HCT116 (cell line): ENCODE data around the gene SH3GL3. TPM values are rescaled to one million over a fixed set of nuclear protein-coding genes. Genes with fewer than 3 reads are reported as not detected.

Experiments
- ATAC-seq: fragments of 200-7000 bp; cut with Tn5 transposase; 2 replicates; pipeline ENCODE4 v1.9.1; 2020; ENCODE audit warnings: mild to moderate bottlenecking, moderate library complexity
- BruUV-seq: library from RNA; stranded (reverse); fragments of 400-500 nt; replicated peaks from 2 replicates; lab custom pipeline; 2021; lab: Mats Ljungman, UMichigan
- CTCF ChIA-PET: fragments of 300-600 bp; sonication (Branson Sonifier 250); formaldehyde crosslinking; loops from one replicate; lab custom pipeline; 2021; ENCODE audit warnings: antibody characterized with exemption; lab: Charles Lee
- POLR2A ChIA-PET: fragments of 300-600, 350-600 bp; sonication (Branson Sonifier 250); formaldehyde crosslinking; loops from one replicate; lab custom pipeline; 2021; ENCODE audit warnings: antibody characterized with exemption; lab: Charles Lee
- RAD21 ChIA-PET, 2 experiments: fragments of 300-600 bp; sonication (Branson Sonifier 250); formaldehyde crosslinking; loops; one replicate each; lab custom pipeline; 2023; ENCODE audit warnings: low total read pairs in 2 of 2; ENCODE audit not compliant: uncharacterized antibody in 2 of 2, unreplicated experiment in 2 of 2, low non-redundant PET in 1 of 2; lab: Charles Lee
- DNase-seq: peaks from one replicate; pipeline ENCODE4 v3.0.0-alpha.2; 2010; ENCODE audit warnings: low read depth, low spot score
- H2AFZ ChIP-seq: fragments of 200-600 bp; shearing (Covaris generic), sonication (generic); 2 replicates; pipeline ENCODE4 v1.6.1; 2017; ENCODE audit warnings: low read depth, mixed run types, mixed read lengths, antibody characterized with exemption, low read length; ENCODE audit not compliant: poor library complexity, severe bottlenecking
- H3K27ac ChIP-seq: 2 replicates; pipeline ENCODE4 v1.5.1; 2012; ENCODE audit warnings: low read depth, low read length
- H3K27me3 ChIP-seq: fragments of 200-600 bp; sonication (generic); 2 replicates; pipeline ENCODE4 v1.6.1; 2016; ENCODE audit warnings: mixed run types, low read length, mixed read lengths; ENCODE audit not compliant: insufficient read depth
- H3K36me3 ChIP-seq, 2 experiments: fragments of 200-500 bp in 1 of 2; fragments of 200-600 bp in 1 of 2; sonication (Bioruptor generic) in 1 of 2; sonication (generic) in 1 of 2; 2 replicates each; pipeline versions ENCODE4 v1.5.1 to v1.6.1; 2014 to 2016; ENCODE audit warnings: low read length in 2 of 2, inconsistent platforms in 1 of 2, mixed read lengths in 1 of 2, mixed run types in 1 of 2; ENCODE audit not compliant: insufficient read depth in 2 of 2, control insufficient read depth in 1 of 2
- H3K4me1 ChIP-seq, 2 experiments: fragments of 200-600 bp in 1 of 2; sonication (generic) in 1 of 2; 2 replicates each; pipeline versions ENCODE4 v1.5.1 to v1.6.1; 2012 to 2017; ENCODE audit warnings: low read length in 2 of 2, inconsistent platforms in 1 of 2, mild to moderate bottlenecking in 1 of 2, mixed read lengths in 1 of 2, mixed run types in 1 of 2, moderate library complexity in 1 of 2; ENCODE audit not compliant: insufficient read depth in 2 of 2, control insufficient read depth in 1 of 2
- H3K4me2 ChIP-seq: fragments of 200-600 bp; sonication (generic); 2 replicates; pipeline ENCODE4 v1.6.1; 2017; ENCODE audit warnings: mixed run types, low read length, mixed read lengths
- H3K4me3 ChIP-seq, 2 experiments: fragments of 200-600 bp in 1 of 2; sonication (generic) in 1 of 2; replicated peaks in 1 of 2; 2 replicates each; pipeline ENCODE4 v1.5.1; 2011 to 2016; ENCODE audit warnings: low read length in 2 of 2, control low read depth in 1 of 2, low read depth in 1 of 2, mild to moderate bottlenecking in 1 of 2, mixed read lengths in 1 of 2, mixed run types in 1 of 2
- H3K79me2 ChIP-seq: fragments of 200-600 bp; sonication (generic); 2 replicates; pipeline ENCODE4 v1.6.1; 2017; ENCODE audit warnings: mild to moderate bottlenecking, mixed run types, low read length, moderate library complexity, mixed read lengths; ENCODE audit not compliant: insufficient read depth
- H3K9ac ChIP-seq: fragments of 200-600 bp; sonication (generic); 2 replicates; pipeline ENCODE4 v1.6.1; 2016; ENCODE audit warnings: low read length, mixed read lengths
- H3K9me2 ChIP-seq: fragments of 200-600 bp; sonication (generic), shearing (Covaris generic); 2 replicates; pipeline ENCODE4 v1.6.1; 2017; ENCODE audit warnings: mixed run types, mild to moderate bottlenecking, moderate library complexity; ENCODE audit not compliant: insufficient read depth
- H3K9me3 ChIP-seq, 2 experiments: fragments of 200-500 bp in 1 of 2; fragments of 200-600 bp in 1 of 2; sonication (Bioruptor generic) in 1 of 2; sonication (generic) in 1 of 2; 2 replicates each; pipeline ENCODE4 v1.6.1; 2014 to 2017; ENCODE audit warnings: low read length in 2 of 2, mixed read lengths in 2 of 2, inconsistent platforms in 1 of 2, low read depth in 1 of 2, mild to moderate bottlenecking in 1 of 2, mixed run types in 1 of 2, moderate library complexity in 1 of 2; ENCODE audit not compliant: control insufficient read depth in 1 of 2, insufficient read depth in 1 of 2
- H4K20me1 ChIP-seq: fragments of 200-600 bp; sonication (generic), shearing (Covaris generic); 2 replicates; pipeline ENCODE4 v1.6.1; 2017; ENCODE audit warnings: mixed run types, mild to moderate bottlenecking, moderate library complexity; ENCODE audit not compliant: insufficient read depth
- CEBPB ChIP-seq: IDR thresholded peaks from 2 replicates; pipeline ENCODE4 v1.6.1; 2012; ENCODE audit warnings: low read depth
- EGR1 ChIP-seq: IDR thresholded peaks from 2 replicates; pipeline ENCODE4 v1.6.1; 2012; ENCODE audit warnings: low read depth
- ELF1 ChIP-seq: IDR thresholded peaks from 2 replicates; pipeline ENCODE4 v1.6.1; 2012; ENCODE audit warnings: low read depth, borderline replicate concordance
- EZH2phosphoT487 ChIP-seq: fragments of 200-600 bp; IDR thresholded peaks from 2 replicates; pipeline ENCODE4 v1.6.1; 2018; ENCODE audit warnings: antibody characterized with exemption, borderline replicate concordance
- FOSL1 ChIP-seq: IDR thresholded peaks from 2 replicates; pipeline ENCODE4 v1.6.1; 2012; ENCODE audit warnings: low read depth
- MAX ChIP-seq: IDR thresholded peaks from 2 replicates; pipeline ENCODE4 v1.6.1; 2012
- POLR2A ChIP-seq: IDR thresholded peaks from 2 replicates; pipeline ENCODE4 v1.7.0; 2011; ENCODE audit warnings: borderline replicate concordance; ENCODE audit not compliant: insufficient read depth, insufficient read length; ENCODE audit errors: extremely low read depth
- POLR2AphosphoS5 ChIP-seq: IDR thresholded peaks from 2 replicates; pipeline ENCODE4 v1.6.1; 2011; ENCODE audit warnings: mild to moderate bottlenecking, low read depth, low read length, moderate library complexity
- TCF7L2 ChIP-seq: IDR thresholded peaks from 2 replicates; pipeline ENCODE4 v1.7.0; 2011; ENCODE audit warnings: borderline replicate concordance, inconsistent platforms; ENCODE audit not compliant: insufficient read depth, insufficient read length; ENCODE audit errors: extremely low read depth
- YY1 ChIP-seq: IDR thresholded peaks from 2 replicates; pipeline ENCODE4 v1.6.1; 2011; ENCODE audit warnings: low read length, low read depth, moderate library complexity, mild to moderate bottlenecking; ENCODE audit not compliant: insufficient replicate concordance; ENCODE audit errors: extremely low read depth
- ZFX ChIP-seq: fragments of 450-650 bp; IDR thresholded peaks from 2 replicates; pipeline ENCODE4 v1.6.1; 2017
- ZNF274 ChIP-seq: fragments of 200-500 bp; sonication (Bioruptor generic); IDR thresholded peaks from 2 replicates; pipeline ENCODE4 v1.6.1; 2014; ENCODE audit warnings: mild to moderate bottlenecking, low read depth, low read length, inconsistent platforms
- intact Hi-C: fragments of 100-400 bp; cut with micrococcal nuclease; formaldehyde crosslinking; loops from 2 replicates; pipeline ENCODE4 v1.10.0; 2022
- total RNA-seq: library from RNA; stranded (reverse); gene quantifications from one replicate; pipeline ENCODE4 v1.2.1, GENCODE V29; 2021; ENCODE audit not compliant: unreplicated experiment
- TF ChIP-seq, protein P1 (sequence below): IDR thresholded peaks from 2 replicates; pipeline ENCODE4 v1.6.1; 2012; ENCODE audit warnings: low read depth
- TF ChIP-seq, protein P2 (sequence below): IDR thresholded peaks from 2 replicates; pipeline ENCODE4 v1.6.1; 2012

The SH3GL3 gene
- total RNA-seq, 1 experiment from 2014 or later = 1.3 TPM

- DNase-seq (no peak), ATAC-seq (no peak)
- TF ChIP-seq YY1 (no peak), POLR2AphosphoS5 (no peak), EGR1 (no peak), MAX (no peak), ZFX (no peak), TCF7L2 (no peak), EZH2phosphoT487 (no peak), FOSL1 (no peak), CEBPB (no peak), POLR2A (no peak), ELF1 (no peak), ZNF274 (no peak)
- TF ChIP-seq, protein P1, sequence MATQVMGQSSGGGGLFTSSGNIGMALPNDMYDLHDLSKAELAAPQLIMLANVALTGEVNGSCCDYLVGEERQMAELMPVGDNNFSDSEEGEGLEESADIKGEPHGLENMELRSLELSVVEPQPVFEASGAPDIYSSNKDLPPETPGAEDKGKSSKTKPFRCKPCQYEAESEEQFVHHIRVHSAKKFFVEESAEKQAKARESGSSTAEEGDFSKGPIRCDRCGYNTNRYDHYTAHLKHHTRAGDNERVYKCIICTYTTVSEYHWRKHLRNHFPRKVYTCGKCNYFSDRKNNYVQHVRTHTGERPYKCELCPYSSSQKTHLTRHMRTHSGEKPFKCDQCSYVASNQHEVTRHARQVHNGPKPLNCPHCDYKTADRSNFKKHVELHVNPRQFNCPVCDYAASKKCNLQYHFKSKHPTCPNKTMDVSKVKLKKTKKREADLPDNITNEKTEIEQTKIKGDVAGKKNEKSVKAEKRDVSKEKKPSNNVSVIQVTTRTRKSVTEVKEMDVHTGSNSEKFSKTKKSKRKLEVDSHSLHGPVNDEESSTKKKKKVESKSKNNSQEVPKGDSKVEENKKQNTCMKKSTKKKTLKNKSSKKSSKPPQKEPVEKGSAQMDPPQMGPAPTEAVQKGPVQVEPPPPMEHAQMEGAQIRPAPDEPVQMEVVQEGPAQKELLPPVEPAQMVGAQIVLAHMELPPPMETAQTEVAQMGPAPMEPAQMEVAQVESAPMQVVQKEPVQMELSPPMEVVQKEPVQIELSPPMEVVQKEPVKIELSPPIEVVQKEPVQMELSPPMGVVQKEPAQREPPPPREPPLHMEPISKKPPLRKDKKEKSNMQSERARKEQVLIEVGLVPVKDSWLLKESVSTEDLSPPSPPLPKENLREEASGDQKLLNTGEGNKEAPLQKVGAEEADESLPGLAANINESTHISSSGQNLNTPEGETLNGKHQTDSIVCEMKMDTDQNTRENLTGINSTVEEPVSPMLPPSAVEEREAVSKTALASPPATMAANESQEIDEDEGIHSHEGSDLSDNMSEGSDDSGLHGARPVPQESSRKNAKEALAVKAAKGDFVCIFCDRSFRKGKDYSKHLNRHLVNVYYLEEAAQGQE = no peak
- TF ChIP-seq, protein P2, sequence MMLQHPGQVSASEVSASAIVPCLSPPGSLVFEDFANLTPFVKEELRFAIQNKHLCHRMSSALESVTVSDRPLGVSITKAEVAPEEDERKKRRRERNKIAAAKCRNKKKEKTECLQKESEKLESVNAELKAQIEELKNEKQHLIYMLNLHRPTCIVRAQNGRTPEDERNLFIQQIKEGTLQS = no peak
- H4K20me1 ChIP-seq = no peaks in the 10 kb centered on the region
- H2AFZ ChIP-seq = no peak overlapping the region
- intact Hi-C loops = no loop called here
- no peaks in the 10 kb centered on the region for H3K9me3 ChIP-seq
- no peaks in the 10 kb centered on the region for H3K36me3 ChIP-seq
- H3K79me2 ChIP-seq = no peaks in the 10 kb centered on the region
- no peaks in the 10 kb centered on the region for H3K9me2 ChIP-seq
- CTCF ChIA-PET = no interaction called here
- H3K27me3 ChIP-seq = no peaks in the 10 kb centered on the region
- H3K4me2 ChIP-seq = no peak overlapping the region
- H3K27ac ChIP-seq = no peak overlapping the region
- no peak overlapping the region for H3K4me3 ChIP-seq
- H3K9ac ChIP-seq = no peak overlapping the region
- RAD21 ChIA-PET = no interaction called here
- POLR2A ChIA-PET = no interaction called here
- no TSS peak for BruUV-seq
- no peaks in the 10 kb centered on the region for H3K4me1 ChIP-seq
These were observed 49.6 kb downstream of the SH3GL3 start for GRCh38 chr15:83496766-83497165.
